IPS-18a (cell line): ENCODE results near the gene N4BP2L1.
A peak's percentile ranks its signal among the peaks of the same experiment; 100 is the strongest.

Experiments used
- H3K27ac ChIP-seq: one replicate; pipeline ENCODE4 v1.5.1; 2013; ENCODE audit warnings: low read length
- H3K27me3 ChIP-seq: one replicate; pipeline ENCODE4 v1.6.1; 2013; ENCODE audit warnings: mild to moderate bottlenecking, low read length; ENCODE audit not compliant: control insufficient read depth, insufficient read depth
- H3K36me3 ChIP-seq: one replicate; pipeline ENCODE4 v1.6.1; 2013; ENCODE audit warnings: low read depth, low read length; ENCODE audit not compliant: control insufficient read depth
- H3K4me1 ChIP-seq: one replicate; pipeline ENCODE4 v1.6.1; 2013; ENCODE audit warnings: low read depth, low read length; ENCODE audit not compliant: control insufficient read depth
- H3K4me3 ChIP-seq: one replicate; pipeline ENCODE4 v1.5.1; 2013; ENCODE audit warnings: low read length
- H3K9ac ChIP-seq: one replicate; pipeline ENCODE4 v1.6.1; 2013; ENCODE audit warnings: mild to moderate bottlenecking, low read length, moderate library complexity
- H3K9me3 ChIP-seq: one replicate; pipeline ENCODE4 v1.6.1; 2013; ENCODE audit warnings: low read depth, low read length; ENCODE audit not compliant: control insufficient read depth

N4BP2L1 gene

GRCh38 chr13:32414580-32414979 is 13.3 kb downstream of the N4BP2L1 start:
- Histone ChIP-seq H3K9me3 (no peaks in the 10 kb centered on the region), H3K27me3 (peaks cover 6% of the 10 kb centered on the region), H3K36me3 (no peaks in the 10 kb centered on the region), H3K9ac (no peak overlapping the region), H3K4me3 (no peak overlapping the region), H3K27ac (no peak overlapping the region), H3K4me1 (peaks cover 3% of the 10 kb centered on the region)

DNA sequence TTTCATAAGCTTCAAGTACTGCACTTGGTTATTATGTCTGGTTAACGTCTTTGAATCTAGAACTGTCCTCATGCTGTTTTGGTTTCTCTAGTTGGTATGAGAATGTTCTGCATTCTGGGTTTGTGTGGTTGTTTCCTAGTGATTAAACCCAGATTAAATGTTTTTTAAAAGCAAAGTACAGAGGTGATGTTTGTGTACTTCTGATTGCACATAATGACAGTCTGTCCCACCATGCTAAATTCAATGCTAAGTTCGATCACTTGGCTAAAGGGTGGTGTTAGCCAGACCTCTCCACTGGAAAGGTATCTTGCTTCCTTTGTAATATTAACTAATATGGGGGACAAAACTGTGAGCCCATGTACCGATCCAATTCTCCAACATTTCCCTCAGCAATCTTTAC is 14.6 kb downstream of the N4BP2L1 start:
- no peak overlapping the region for H3K4me3 ChIP-seq
- peaks cover 18% of the 10 kb centered on the region for H3K27me3 ChIP-seq
- H3K27ac ChIP-seq, result no peak overlapping the region
- no peaks in the 10 kb centered on the region for H3K36me3 ChIP-seq
- peaks cover 12% of the 10 kb centered on the region for H3K4me1 ChIP-seq
- no peaks in the 10 kb centered on the region for H3K9me3 ChIP-seq
- H3K9ac ChIP-seq, result no peak overlapping the region

- Histone ChIP-seq H3K9me3 (no peaks in the 10 kb centered on the region), H3K36me3 (no peaks in the 10 kb centered on the region), H3K27ac (no peak overlapping the region), H3K4me3 (peak overlapping the region; percentile 71), H3K4me1 (peaks cover 12% of the 10 kb centered on the region), H3K27me3 (peaks cover 24% of the 10 kb centered on the region), H3K9ac (peak overlapping the region; percentile 55)
Observed at GRCh38 chr13:32409561-32410421, 18.1 kb downstream of the N4BP2L1 start.

DNA sequence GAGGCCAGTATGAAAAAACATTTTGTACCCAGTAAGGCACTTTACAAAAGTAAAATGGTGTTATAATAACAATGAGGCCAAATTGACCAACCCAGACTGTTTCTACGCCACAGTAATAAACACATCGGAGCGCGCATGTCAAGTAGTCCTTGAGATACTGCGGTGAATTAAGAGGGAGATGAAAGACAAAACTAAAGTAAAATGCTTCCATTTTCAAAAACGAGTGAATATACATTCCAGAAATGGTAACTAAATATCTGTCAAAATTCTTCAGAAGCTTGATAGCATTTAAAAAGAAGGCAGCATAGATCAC is 19.0 kb downstream of the N4BP2L1 start:
- Histone ChIP-seq H3K27ac (no peak overlapping the region), H3K4me3 (no peak overlapping the region)

GRCh38 chr13:32408296-32409000 is 19.5 kb downstream of the N4BP2L1 start:
- no peak overlapping the region for H3K4me3 ChIP-seq
- H3K27ac ChIP-seq, result no peak overlapping the region
- peaks cover 24% of the 10 kb centered on the region for H3K27me3 ChIP-seq
- no peaks in the 10 kb centered on the region for H3K36me3 ChIP-seq
- peaks cover 12% of the 10 kb centered on the region for H3K4me1 ChIP-seq
- H3K9me3 ChIP-seq, result no peaks in the 10 kb centered on the region
- no peak overlapping the region for H3K9ac ChIP-seq

More for the DNA sequence above, 19.0 kb downstream of the N4BP2L1 start:
- Histone ChIP-seq H3K36me3 (no peaks in the 10 kb centered on the region), H3K9me3 (no peaks in the 10 kb centered on the region), H3K4me1 (peaks cover 12% of the 10 kb centered on the region), H3K9ac (no peak overlapping the region), H3K27me3 (peaks cover 24% of the 10 kb centered on the region)

- no peak overlapping the region for H3K9ac ChIP-seq
- no peak overlapping the region for H3K4me3 ChIP-seq
- H3K9me3 ChIP-seq, result no peaks in the 10 kb centered on the region
- peaks cover 24% of the 10 kb centered on the region for H3K27me3 ChIP-seq
- H3K4me1 ChIP-seq, result peaks cover 12% of the 10 kb centered on the region
- no peaks in the 10 kb centered on the region for H3K36me3 ChIP-seq
- H3K27ac ChIP-seq, result no peak overlapping the region
Observed at GRCh38 chr13:32407854-32408253, 20.1 kb downstream of the N4BP2L1 start.

- no peaks in the 10 kb centered on the region for H3K9me3 ChIP-seq
- H3K36me3 ChIP-seq, result peaks cover 11% of the 10 kb centered on the region
- no peak overlapping the region for H3K9ac ChIP-seq
- H3K4me1 ChIP-seq, result no peaks in the 10 kb centered on the region
- H3K27me3 ChIP-seq, result peaks cover 4% of the 10 kb centered on the region
- H3K4me3 ChIP-seq, result no peak overlapping the region
- H3K27ac ChIP-seq, result no peak overlapping the region
Observed at GRCh38 chr13:32403108-32403507, 24.8 kb downstream of the N4BP2L1 start.

DNA sequence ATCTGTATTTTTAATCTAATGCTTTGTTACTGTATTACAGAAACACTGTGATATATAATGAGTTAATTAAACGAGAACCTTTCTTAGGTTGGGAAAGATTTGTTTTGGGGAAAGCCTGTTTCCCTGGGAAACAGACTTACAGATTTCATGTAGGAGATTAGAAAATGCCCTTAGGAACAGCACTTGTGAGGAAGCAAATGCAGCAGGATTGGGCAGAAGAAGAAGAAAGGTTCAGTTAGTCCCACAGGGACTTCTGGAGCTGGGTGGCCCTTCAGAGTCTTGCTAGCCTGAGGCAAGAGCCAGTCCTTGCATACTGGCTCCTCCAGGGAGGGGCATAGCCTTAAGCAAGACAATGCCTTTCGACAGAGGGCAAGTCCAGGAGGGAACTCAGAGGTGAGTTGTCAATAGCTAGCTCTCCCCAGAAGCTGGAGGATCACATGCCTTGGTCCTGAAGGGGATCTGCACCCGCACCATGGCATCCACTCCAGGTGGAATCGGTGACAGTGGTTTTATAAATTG is 36.8 kb downstream of the N4BP2L1 start:
- H3K4me3 ChIP-seq, result no peak overlapping the region
- H3K36me3 ChIP-seq, result peaks cover 13% of the 10 kb centered on the region
- H3K27me3 ChIP-seq, result no peaks in the 10 kb centered on the region
- H3K9ac ChIP-seq, result no peak overlapping the region
- no peak overlapping the region for H3K27ac ChIP-seq
- H3K4me1 ChIP-seq, result peaks cover 3% of the 10 kb centered on the region
- no peaks in the 10 kb centered on the region for H3K9me3 ChIP-seq

DNA sequence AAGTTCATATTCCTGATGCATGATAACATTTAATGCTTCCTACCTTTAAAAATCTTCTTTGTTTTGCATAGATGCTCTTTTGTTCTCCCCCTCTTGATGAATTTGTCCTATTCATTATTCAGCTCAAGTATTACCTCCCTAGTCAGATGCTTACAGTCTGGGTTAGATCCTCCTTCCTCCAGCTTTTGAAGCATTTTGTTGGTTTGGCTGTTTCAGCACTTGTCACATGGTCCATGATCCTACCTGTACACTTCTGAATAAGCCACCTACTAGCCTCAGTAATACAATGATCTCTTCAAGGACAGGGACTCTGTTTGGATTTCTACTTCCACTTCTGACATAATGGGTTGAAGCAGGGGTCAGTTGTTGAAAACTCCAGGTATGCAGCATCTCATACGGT is 37.4 kb downstream of the N4BP2L1 start:
- Histone ChIP-seq H3K9me3 (no peaks in the 10 kb centered on the region), H3K4me3 (no peak overlapping the region), H3K4me1 (peaks cover 3% of the 10 kb centered on the region), H3K36me3 (peaks cover 15% of the 10 kb centered on the region), H3K9ac (no peak overlapping the region), H3K27ac (no peak overlapping the region), H3K27me3 (no peaks in the 10 kb centered on the region)

DNA sequence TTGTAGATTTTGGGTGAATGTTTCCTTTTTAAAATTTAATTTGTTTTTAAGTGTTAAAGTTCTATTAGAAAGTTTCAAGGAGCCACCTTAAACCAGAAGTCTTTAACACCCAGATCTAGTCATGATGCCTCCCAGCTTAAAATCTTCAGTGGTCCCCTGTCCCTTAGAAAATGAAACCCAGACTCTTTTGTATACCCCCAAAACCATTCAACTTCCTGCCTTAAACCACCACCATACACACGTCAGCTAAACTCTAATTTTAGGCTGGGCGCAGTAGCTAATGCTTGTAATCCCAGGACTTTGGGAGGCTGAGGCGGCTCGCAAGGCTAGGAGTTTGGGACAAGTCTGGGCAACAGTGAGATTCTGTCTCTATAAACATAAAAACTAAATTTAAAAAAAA is 37.9 kb downstream of the N4BP2L1 start:
- Histone ChIP-seq H3K4me1 (peaks cover 3% of the 10 kb centered on the region), H3K27ac (no peak overlapping the region), H3K36me3 (peaks cover 15% of the 10 kb centered on the region), H3K9me3 (no peaks in the 10 kb centered on the region), H3K27me3 (no peaks in the 10 kb centered on the region), H3K9ac (no peak overlapping the region), H3K4me3 (no peak overlapping the region)

GRCh38 chr13:32385410-32385809 is 42.5 kb downstream of the N4BP2L1 start:
- no peak overlapping the region for H3K9ac ChIP-seq
- no peak overlapping the region for H3K4me3 ChIP-seq
- H3K4me1 ChIP-seq, result peaks cover under 1% of the 10 kb centered on the region
- H3K36me3 ChIP-seq, result peaks cover 28% of the 10 kb centered on the region
- H3K9me3 ChIP-seq, result no peaks in the 10 kb centered on the region
- H3K27ac ChIP-seq, result no peak overlapping the region
- no peaks in the 10 kb centered on the region for H3K27me3 ChIP-seq
